GM12865 (cell line): Measurements from ENCODE around the gene IRF2.
A peak's percentile ranks its signal among the peaks of the same experiment; 100 is the strongest.

Experiments used
- DNase-seq: peaks from one replicate; pipeline ENCODE4 v3.0.0; 2010; ENCODE audit warnings: low read depth
- H3K4me3 ChIP-seq: 2 replicates; pipeline ENCODE4 v1.5.1; 2011; ENCODE audit warnings: mild to moderate bottlenecking, low read depth, low read length, control low read depth
- CTCF ChIP-seq: IDR thresholded peaks from 2 replicates; pipeline ENCODE4 v1.5.1; 2011; ENCODE audit warnings: low read length, control low read depth, low read depth, inconsistent platforms; ENCODE audit not compliant: insufficient read depth; ENCODE audit errors: missing control alignments

The IRF2 gene

GRCh38 chr4:184506527-184507121, 32.3 kb upstream of the IRF2 start:
- no peak overlapping the region for H3K4me3 ChIP-seq
- DNase-seq, result peak; percentile 89
- peak; percentile 56 for TF ChIP-seq CTCF

GRCh38 chr4:184504385-184504784, 30.0 kb upstream of the IRF2 start:
- TF ChIP-seq CTCF, result no peak
- no peak overlapping the region for H3K4me3 ChIP-seq
- no peak for DNase-seq

GRCh38 chr4:184503869-184504300, 29.5 kb upstream of the IRF2 start:
- no peak overlapping the region for H3K4me3 ChIP-seq
- DNase-seq, result peak; percentile 38
- no peak for TF ChIP-seq CTCF

- DNase-seq, result no peak
These were observed 26.6 kb upstream of the IRF2 start for GRCh38 chr4:184500748-184501589.

GRCh38 chr4:184499996-184500395, 25.6 kb upstream of the IRF2 start:
- DNase-seq, result no peak
- TF ChIP-seq CTCF, result no peak
- no peak overlapping the region for H3K4me3 ChIP-seq

More at GRCh38 chr4:184500748-184501589, 26.6 kb upstream of the IRF2 start:
- H3K4me3 ChIP-seq, result no peak overlapping the region
- TF ChIP-seq CTCF, result no peak

- no peak for TF ChIP-seq CTCF
- H3K4me3 ChIP-seq, result no peak overlapping the region
- no peak for DNase-seq
These were observed 24.2 kb upstream of the IRF2 start for GRCh38 chr4:184498598-184498997.
